ENCODE measurements around the gene ABLIM2.

The ABLIM2 gene

DNA sequence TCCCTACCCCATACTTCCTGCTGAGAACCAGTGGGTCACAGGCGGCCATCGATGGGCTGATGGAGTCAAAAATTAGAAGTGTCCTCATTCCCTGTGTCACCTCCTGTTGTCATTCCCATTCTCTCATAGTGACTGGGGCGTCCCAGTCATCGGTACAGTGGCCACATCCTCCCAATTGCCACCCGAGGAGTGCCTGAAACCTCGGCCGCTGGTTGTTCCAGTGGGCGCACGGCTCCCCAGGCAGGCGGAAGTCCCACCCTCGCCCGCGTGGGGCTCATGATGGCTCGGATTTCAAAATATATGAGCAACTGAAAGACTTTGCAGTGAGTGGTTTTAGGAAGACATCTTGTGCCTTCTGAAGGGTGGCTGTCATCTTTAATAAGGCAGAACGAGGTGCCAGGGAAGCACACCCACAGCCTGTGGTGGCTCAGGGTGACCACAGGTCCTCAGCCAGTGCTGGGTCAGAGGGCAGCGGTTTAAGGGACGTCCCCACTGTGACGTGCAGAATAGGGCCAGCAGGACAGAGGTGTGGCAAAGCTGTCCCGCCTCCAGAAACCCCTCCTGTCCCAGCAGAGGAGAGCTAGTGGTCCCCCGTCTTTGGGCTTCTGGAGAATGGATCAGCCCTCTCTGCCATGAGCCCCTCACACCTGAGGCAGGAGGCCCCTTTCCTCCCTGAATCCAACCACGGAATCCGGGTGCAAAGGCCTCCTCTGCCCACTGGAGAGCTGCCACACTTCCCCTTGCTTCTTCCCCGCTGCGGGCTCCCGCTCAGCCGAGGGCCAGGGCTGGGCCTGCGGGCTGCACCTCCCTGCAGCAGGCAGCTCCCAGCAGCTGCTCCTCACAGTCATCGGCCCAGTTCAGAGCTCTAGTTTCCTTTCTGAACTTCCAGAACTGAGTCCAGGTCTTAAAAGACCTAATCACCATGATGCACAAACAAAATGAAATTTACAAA, 90.4 kb downstream of the ABLIM2 start:
- Mint-ChIP-seq H3K27me3 (ENCODE audit: low read depth) (peaks cover 4% of the 10 kb centered on the region), H3K36me3 (ENCODE audit: low read depth) (no peaks in the 10 kb centered on the region), H3K4me3 (no peak overlapping the region), H3K4me1 (ENCODE audit: low read depth) (no peaks in the 10 kb centered on the region), H3K27ac (no peak overlapping the region), H3K9me3 (peaks cover 13% of the 10 kb centered on the region)
- DNase-seq (ENCODE audit: low spot score), result no peak

DNA sequence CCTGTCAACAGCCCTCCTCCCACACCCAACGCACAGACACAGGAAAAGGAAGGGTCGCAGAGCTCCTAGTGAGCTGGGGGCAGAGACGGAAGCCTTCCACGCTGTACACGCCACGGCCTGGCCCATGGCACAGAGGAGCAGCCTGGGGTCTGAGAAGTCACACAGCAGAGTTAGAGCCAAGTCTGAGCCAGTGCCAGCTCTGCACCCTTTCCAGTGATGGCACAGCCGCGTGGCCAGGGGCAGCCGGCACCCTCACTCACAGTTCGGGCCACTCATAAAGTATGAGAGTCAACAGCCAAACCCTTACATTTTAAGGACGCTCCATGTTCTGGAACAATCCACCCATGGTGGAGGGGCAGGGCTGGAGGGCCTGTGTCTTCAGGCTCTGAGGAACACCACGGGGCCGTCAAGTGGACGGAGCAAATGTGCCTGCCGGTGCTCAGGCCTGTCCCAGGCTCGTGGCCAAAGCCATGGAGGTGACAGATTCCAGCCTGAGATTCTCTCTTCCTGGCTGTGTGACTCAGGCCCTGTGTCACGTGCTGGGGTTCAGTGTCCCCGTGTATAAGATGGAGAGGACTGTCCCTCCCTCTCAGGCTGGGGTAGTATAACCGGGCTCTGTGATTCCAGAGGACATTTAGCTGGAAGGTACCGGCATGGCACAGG, 91.2 kb downstream of the ABLIM2 start:
- no peak overlapping the region for H3K27ac Mint-ChIP-seq

DNA sequence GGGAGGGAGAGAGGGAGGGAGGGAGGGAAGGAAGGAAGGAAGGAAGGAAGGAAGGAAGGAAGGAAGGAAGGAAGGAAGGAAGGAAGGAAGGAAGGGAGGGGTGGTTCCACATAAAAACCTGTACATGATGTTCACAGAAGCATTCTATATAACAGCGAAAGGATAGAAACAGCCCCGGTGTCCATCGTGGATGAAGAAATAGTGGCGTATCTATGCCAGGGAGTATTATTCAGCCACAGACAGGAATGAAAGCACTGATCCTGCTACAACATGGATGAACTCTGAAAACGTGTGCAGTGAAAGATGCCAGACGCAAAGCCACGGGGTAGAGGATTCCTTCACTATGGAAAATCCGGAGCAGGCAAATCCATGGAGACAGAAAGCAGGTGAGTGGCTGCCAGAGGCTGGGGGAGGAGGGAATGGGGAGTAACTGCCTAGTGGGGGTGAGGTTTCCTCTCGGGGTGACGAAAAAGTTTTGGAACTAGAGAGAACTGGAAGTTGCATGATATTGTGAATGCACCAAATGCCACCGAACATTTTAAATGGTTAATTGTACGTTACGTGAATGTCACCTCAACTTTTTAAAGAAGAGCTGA, 92.2 kb downstream of the ABLIM2 start:
- Mint-ChIP-seq H3K4me1 (ENCODE audit: low read depth) (no peaks in the 10 kb centered on the region), H3K36me3 (ENCODE audit: low read depth) (no peaks in the 10 kb centered on the region), H3K27me3 (ENCODE audit: low read depth) (no peaks in the 10 kb centered on the region), H3K9me3 (peaks cover 13% of the 10 kb centered on the region), H3K27ac (no peak overlapping the region), H3K4me3 (no peak overlapping the region)
- no peak for DNase-seq (ENCODE audit: low spot score)

More for the DNA sequence above, 91.2 kb downstream of the ABLIM2 start:
- Mint-ChIP-seq H3K4me1 (ENCODE audit: low read depth) (no peaks in the 10 kb centered on the region), H3K9me3 (peaks cover 13% of the 10 kb centered on the region), H3K27me3 (ENCODE audit: low read depth) (no peaks in the 10 kb centered on the region), H3K36me3 (ENCODE audit: low read depth) (no peaks in the 10 kb centered on the region), H3K4me3 (no peak overlapping the region)
- DNase-seq (ENCODE audit: low spot score), result no peak

DNA sequence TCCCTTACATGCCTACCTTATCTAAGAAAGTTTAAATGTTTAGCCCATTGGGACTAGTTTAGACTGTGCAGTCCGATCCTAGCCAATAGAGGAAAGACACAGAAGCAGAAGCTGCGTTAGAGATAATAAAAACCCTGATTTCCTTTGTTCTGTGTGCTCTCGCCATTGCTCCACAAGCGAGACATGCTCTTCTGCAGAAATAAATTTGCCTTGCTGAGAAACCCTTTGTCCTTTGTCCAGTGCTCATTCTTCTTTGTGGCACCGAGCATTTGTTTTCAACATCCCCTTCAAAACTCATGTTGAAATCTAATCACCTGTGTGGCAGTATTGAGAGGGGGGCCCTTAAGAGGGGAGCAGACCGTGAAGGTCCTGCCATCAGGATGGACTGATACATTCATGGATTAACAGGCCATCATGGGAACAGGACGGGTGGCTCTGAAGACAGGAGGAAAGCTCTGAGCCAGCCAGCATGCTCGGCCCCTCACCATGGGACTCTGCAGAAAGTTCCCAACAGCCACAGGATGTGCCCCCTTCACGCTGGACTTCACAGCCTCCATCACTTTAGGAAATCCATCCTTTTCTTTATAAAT, 94.5 kb downstream of the ABLIM2 start:
- Mint-ChIP-seq H3K9me3 (peaks cover 13% of the 10 kb centered on the region), H3K27ac (no peak overlapping the region), H3K27me3 (ENCODE audit: low read depth) (no peaks in the 10 kb centered on the region), H3K4me1 (ENCODE audit: low read depth) (no peaks in the 10 kb centered on the region), H3K4me3 (no peak overlapping the region), H3K36me3 (ENCODE audit: low read depth) (no peaks in the 10 kb centered on the region)
- DNase-seq (ENCODE audit: low spot score), result no peak

DNA sequence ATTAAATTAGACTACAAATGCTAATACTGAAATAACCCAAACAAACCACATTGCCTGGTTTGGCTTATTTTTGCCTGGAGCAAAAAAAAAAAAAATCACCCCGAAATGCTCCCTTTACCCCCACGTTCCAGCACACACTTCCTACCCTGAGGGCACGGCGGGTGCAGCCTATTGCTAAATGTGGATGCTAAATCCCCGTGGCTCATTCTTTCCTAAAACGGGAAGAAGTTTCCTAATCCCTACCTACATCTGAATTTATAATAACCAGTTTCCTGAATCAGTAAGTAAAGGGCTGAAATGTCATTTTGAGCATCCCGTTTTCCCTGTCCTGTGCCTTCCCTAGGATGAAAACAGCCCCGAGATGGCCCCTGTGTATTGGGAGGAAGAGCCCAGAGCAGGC, 97.0 kb downstream of the ABLIM2 start:
- Mint-ChIP-seq H3K4me3 (no peak overlapping the region), H3K9me3 (peaks cover 13% of the 10 kb centered on the region), H3K4me1 (ENCODE audit: low read depth) (no peaks in the 10 kb centered on the region), H3K27me3 (ENCODE audit: low read depth) (no peaks in the 10 kb centered on the region), H3K36me3 (ENCODE audit: low read depth) (no peaks in the 10 kb centered on the region), H3K27ac (no peak overlapping the region)
- no peak for DNase-seq (ENCODE audit: low spot score)

DNA sequence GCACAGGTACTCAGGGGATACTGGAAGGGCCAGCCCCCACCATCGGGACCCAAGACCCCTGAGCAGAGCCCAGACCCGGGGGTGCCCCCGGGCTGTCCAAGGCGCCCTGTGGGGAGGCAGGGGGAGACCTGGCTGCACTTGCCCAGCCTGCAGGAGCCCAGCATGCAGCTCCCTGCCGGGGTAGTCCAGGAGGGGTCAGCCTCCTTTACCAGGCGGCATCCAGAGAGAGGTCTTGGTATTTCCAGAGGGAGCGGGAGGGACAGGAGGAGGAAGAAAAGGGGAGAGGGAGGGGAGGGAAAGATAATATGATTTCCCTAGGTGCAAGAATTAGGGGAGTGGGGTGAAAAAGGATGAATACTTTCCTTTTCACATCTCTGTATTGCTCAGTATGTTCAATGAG, 97.5 kb downstream of the ABLIM2 start:
- Mint-ChIP-seq H3K4me1 (ENCODE audit: low read depth) (no peaks in the 10 kb centered on the region), H3K27me3 (ENCODE audit: low read depth) (no peaks in the 10 kb centered on the region), H3K36me3 (ENCODE audit: low read depth) (no peaks in the 10 kb centered on the region), H3K9me3 (peaks cover 13% of the 10 kb centered on the region), H3K27ac (no peak overlapping the region), H3K4me3 (no peak overlapping the region)
- DNase-seq (ENCODE audit: low spot score), result no peak

DNA sequence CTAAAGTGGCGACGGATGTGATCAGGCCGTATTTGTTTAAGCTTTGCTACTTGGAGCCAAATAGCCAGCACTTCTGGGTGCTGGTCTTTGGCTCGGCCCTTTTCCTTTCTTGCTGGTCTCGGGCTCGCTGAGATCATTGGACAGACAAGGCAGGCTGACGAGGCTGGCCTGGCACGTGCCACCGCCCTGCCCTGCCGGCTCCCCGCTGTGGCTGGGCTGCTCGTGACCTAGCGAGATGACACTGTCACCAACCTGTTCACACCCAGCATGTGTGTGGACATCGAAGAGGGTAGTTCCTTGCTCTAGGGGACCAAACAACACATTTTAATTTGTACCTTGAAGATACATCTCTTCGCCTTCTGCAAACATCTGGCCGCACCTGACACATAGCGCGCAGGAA, 98.0 kb downstream of the ABLIM2 start:
- no peaks in the 10 kb centered on the region for H3K36me3 Mint-ChIP-seq (ENCODE audit: low read depth)
- no peak for DNase-seq (ENCODE audit: low spot score)
- H3K4me1 Mint-ChIP-seq (ENCODE audit: low read depth), result no peaks in the 10 kb centered on the region
- H3K27ac Mint-ChIP-seq, result no peak overlapping the region
- H3K4me3 Mint-ChIP-seq, result no peak overlapping the region
- no peaks in the 10 kb centered on the region for H3K27me3 Mint-ChIP-seq (ENCODE audit: low read depth)
- peaks cover 13% of the 10 kb centered on the region for H3K9me3 Mint-ChIP-seq

DNA sequence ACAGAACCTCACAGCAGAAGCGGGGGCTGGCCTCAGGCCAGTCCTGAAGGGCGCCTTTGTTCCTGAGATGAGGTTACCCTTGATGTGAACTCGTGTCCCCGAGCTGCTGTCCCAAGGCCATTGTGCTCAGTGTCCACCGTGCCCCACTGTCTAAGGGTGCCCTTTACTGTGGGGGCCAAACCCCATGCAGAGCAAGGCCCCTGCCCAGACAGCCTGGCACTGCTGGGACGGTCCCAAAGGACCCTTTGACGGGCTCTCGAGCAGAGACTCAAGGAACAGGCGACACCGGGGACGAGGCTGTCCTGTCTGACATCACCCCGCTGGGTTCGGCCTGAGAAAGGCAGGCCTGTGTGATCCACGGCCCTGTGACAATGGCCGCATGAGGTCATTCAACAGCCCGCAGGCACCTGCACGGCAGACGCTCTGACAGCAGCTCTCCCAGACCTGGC, 100.6 kb downstream of the ABLIM2 start:
- H3K27me3 Mint-ChIP-seq (ENCODE audit: low read depth), result no peaks in the 10 kb centered on the region
- no peak overlapping the region for H3K27ac Mint-ChIP-seq
- no peak for DNase-seq (ENCODE audit: low spot score)
- H3K36me3 Mint-ChIP-seq (ENCODE audit: low read depth), result no peaks in the 10 kb centered on the region
- no peaks in the 10 kb centered on the region for H3K9me3 Mint-ChIP-seq
- no peaks in the 10 kb centered on the region for H3K4me1 Mint-ChIP-seq (ENCODE audit: low read depth)
- no peak overlapping the region for H3K4me3 Mint-ChIP-seq

DNA sequence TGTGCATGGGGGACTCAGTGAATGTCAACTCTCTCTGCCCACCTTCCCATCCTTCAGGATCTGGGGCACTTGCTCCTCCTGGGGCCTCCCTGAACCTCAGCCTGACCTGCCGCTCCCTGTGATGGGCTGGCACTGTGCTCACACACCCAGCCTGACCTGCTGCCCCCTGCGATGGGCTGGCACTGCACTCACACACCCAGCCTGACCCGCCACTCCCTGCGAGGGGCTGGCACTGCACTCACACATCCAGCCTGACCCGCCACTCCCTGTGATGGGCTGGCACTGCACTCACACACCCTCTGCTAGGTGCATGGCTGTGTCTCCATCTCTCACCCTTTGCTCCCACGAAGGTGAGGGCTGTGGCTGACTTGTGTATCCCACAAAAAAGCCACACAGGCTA, 103.4 kb downstream of the ABLIM2 start:
- no peaks in the 10 kb centered on the region for H3K4me1 Mint-ChIP-seq (ENCODE audit: low read depth)
- H3K4me3 Mint-ChIP-seq, result no peak overlapping the region
- no peak overlapping the region for H3K27ac Mint-ChIP-seq
- no peaks in the 10 kb centered on the region for H3K9me3 Mint-ChIP-seq
- no peaks in the 10 kb centered on the region for H3K27me3 Mint-ChIP-seq (ENCODE audit: low read depth)
- no peaks in the 10 kb centered on the region for H3K36me3 Mint-ChIP-seq (ENCODE audit: low read depth)
- DNase-seq (ENCODE audit: low spot score), result no peak

DNA sequence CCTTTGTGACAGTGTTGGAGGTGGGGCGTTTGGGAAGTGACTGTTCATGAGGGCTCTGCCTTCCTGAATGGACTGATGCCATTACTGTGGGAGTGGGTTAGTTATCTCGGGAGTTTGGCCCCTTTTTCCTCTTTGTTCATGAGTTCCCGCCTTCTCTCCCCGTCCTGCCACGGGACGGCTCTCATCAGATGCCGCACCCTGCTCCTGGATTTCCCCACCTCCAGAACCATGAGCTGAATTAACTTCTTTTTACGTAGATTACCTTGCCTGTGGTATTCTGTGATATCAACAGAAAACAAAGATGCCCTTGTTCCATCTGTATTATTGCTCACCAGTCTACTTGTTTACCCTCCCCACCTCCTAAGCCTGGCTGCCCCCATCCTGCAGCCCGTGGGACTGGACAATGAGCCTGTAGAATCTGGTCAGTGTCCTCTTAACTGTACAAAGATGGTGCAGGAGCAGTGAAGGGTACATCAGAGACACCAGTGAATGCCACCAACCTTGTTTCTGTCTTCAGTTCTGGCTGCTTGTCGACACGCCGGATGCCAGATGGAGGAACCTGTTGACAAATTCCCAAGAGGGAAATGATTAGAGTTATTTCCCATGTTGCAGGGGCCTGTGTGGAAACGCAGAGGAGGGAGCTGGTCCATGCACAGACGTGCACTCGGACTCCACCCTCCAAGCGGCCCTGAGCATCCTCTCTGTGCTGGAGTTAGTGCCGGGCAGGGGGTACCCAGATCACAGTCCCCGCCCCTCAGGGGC, 104.7 kb downstream of the ABLIM2 start:
- no peaks in the 10 kb centered on the region for H3K4me1 Mint-ChIP-seq (ENCODE audit: low read depth)
- peaks cover 3% of the 10 kb centered on the region for H3K27me3 Mint-ChIP-seq (ENCODE audit: low read depth)
- H3K9me3 Mint-ChIP-seq, result no peaks in the 10 kb centered on the region
- no peak overlapping the region for H3K4me3 Mint-ChIP-seq
- H3K36me3 Mint-ChIP-seq (ENCODE audit: low read depth), result no peaks in the 10 kb centered on the region
- no peak overlapping the region for H3K27ac Mint-ChIP-seq
- no peak for DNase-seq (ENCODE audit: low spot score)

DNA sequence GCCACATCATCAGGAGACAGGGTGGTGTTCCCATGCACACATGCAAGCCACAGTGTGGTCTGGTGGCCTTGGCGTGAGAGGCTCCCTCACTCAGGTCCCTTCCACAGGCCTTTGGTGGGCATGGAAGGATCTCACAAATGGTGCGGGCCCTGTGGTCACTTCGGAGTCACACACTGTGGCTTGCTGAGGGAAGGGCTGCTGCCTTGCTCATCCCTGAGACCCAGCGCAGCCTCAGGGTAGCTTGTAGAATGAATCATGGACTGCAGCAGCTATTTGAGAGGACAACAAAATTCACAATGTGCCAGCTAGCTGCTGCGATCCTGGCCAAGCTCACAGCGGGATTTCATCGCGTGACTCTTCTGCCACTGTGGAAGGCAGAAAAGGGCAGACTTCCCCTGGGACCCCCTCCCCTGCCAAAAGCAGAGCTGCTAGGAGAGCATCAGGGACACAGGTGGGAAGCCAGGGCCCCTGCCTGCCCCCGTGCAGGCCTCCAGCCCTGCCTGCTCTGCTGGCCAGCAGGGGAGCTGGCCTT, 106.4 kb downstream of the ABLIM2 start:
- H3K36me3 Mint-ChIP-seq (ENCODE audit: low read depth), result no peaks in the 10 kb centered on the region
- H3K4me3 Mint-ChIP-seq, result no peak overlapping the region
- no peak overlapping the region for H3K27ac Mint-ChIP-seq
- no peaks in the 10 kb centered on the region for H3K9me3 Mint-ChIP-seq
- H3K27me3 Mint-ChIP-seq (ENCODE audit: low read depth), result peaks cover 3% of the 10 kb centered on the region
- no peaks in the 10 kb centered on the region for H3K4me1 Mint-ChIP-seq (ENCODE audit: low read depth)
- no peak for DNase-seq (ENCODE audit: low spot score)

DNA sequence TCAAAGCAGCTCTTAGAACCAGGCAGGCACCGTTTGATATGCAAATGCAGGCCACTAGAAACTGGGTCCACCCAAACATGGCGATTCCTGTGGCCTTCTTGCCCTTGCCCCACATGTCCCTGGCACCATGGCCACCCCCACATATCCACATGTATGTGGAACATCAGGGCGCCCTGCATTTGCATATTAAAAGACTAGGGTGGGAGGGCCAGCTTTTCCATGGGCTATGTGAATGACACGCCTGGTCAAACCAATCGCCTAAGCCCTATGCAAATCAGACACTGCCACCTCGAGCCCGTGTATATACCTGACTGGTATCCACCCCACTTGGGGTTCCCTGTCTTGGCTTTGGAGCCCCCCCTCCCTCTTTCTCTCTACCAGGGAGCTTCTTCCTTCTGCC, 107.0 kb downstream of the ABLIM2 start:
- H3K4me3 Mint-ChIP-seq, result no peak overlapping the region
- peaks cover 3% of the 10 kb centered on the region for H3K27me3 Mint-ChIP-seq (ENCODE audit: low read depth)
- H3K9me3 Mint-ChIP-seq, result no peaks in the 10 kb centered on the region
- DNase-seq (ENCODE audit: low spot score), result no peak
- H3K27ac Mint-ChIP-seq, result no peak overlapping the region
- H3K36me3 Mint-ChIP-seq (ENCODE audit: low read depth), result no peaks in the 10 kb centered on the region
- H3K4me1 Mint-ChIP-seq (ENCODE audit: low read depth), result no peaks in the 10 kb centered on the region

DNA sequence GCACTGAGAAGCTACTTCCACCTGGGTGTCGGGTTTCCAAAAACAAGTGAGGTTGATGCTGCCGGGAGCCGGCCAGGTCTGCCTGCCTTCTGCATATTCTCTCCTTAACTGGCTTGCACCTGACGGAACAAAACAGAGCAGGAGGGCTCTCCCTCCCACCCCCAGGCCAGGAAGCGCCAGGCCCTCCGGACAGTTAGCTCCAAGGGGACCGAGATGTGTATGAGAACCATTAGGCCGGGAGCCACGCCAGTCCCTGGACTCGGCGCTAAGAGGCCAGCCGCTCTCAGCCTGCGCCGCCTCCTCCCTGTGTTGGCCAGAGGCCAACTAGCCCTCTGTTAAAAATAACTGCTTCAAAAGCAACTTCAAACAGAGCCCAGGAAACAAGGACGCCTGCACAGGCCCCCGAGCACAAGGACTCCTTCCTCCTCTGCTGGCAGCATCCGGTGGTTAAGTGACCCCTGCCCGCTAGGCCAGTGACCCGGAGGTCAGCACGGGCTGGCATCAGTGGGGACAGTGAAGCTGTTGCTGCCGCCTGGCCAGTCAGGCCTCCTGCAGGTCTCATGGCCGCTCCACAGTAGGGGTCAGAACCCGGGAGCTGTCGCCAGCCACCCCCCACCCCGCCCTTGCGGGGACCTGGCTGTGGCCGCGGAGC, 107.9 kb downstream of the ABLIM2 start:
- Mint-ChIP-seq H3K27ac (no peak overlapping the region), H3K27me3 (ENCODE audit: low read depth) (peaks cover 8% of the 10 kb centered on the region), H3K9me3 (no peaks in the 10 kb centered on the region), H3K4me1 (ENCODE audit: low read depth) (no peaks in the 10 kb centered on the region), H3K4me3 (no peak overlapping the region), H3K36me3 (ENCODE audit: low read depth) (no peaks in the 10 kb centered on the region)
- no peak for DNase-seq (ENCODE audit: low spot score)

All from T-helper 2 cell treated with Interferon-gamma antibody and Interleukin-4, amounts not matched to agents 5 μg/mL and 100 μg/mL, for 36 hours (primary cell).